ENCODE data around the gene MAP4K2. TPM values are rescaled to one million over a fixed set of nuclear protein-coding genes. Genes with fewer than 3 reads are reported as not detected.
A peak's percentile ranks its signal among the peaks of the same experiment; 100 is the strongest.

MAP4K2 gene
- total and polyA plus RNA-seq, 2 of the 13 experiments (the other 11 are each of a cell fraction or from before 2014, with no cell fraction given) = 8.3 to 17.6 TPM

DNA sequence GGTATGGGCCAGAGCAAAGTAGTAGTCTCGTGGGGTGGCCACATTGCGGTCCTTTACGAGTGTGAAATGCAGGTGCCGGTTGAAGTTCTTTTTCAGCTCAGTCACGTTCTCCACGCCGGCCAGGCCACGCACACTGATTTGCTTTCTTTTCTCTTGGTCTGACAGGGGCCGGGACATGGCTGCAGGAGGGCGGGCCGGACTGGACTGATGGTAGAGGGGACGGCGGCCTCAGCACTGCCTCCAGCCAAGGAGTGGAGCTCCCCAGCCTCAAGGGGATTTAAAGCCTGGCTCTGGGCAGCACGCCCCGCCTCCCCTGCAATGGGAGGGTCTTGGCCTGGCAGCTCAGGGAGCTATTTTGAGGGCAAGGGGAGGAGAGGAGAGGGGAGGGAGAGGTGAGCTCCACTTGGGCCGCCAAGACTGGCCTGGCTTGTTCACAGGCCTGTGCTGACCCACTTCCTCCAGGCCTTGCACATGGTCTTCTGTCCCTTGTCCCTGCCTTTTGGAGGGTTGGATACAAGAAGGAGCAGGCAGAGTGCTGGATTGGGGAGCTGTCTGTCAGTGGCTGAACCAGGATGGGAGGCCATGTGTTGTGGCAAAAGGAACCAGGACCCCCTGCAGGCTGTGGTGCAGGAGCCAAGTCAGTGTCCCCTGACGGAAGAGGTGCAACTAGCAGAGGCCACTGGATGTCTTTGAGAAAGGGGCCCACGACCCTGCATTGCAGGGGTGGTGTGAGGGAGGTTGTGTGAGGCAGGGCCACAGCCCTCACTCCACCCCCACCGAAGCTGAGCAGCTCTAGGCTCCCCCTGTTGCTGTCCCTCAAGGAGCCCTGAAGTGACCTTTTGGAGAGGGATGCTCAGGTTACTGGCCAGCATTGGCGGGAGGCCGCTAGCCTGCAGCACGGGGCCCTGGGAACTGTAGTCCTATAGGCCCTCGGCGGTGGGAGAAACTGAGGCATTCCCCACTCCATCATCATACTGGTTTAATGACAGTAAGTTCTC, 43.0 kb downstream of the MAP4K2 start, which contains the start of gene PYGM:
Gene PYGM (minus strand): TSS at position 253 of the 998 bp plus-strand sequence. CDS start 76 bp downstream, at position 177.
- DNase-seq (ENCODE audit: low spot score) (no peak), ATAC-seq (peak; percentile 56)
- BruUV-seq (replicated peaks) = no TSS peak
- TF ChIP-seq PCBP1 (IDR thresholded peaks at IDR 0.05; ENCODE audit: borderline replicate concordance, low read depth, low read length) (0 out of 2 replicates have a peak, but pooled peaks have one; percentile 62), AGO1 (IDR thresholded peaks at IDR 0.05; ENCODE audit: low read depth, low read length, poor library complexity, severe bottlenecking) (peak; percentile 91), THAP11 (CRISPR knock-in tag; IDR thresholded peaks at IDR 0.05) (peak; percentile 62; the same call in 1 of the 2 replicates), ZNF501 (CRISPR knock-in tag; IDR thresholded peaks at IDR 0.05) (0 out of 2 replicates have a peak, but pooled peaks have one; percentile 32), TBL1XR1 (IDR thresholded peaks at IDR 0.05; ENCODE audit: borderline replicate concordance, low read length, partially characterized antibody) (peak; percentile 18), ZNF790 (CRISPR knock-in tag; IDR thresholded peaks at IDR 0.05; ENCODE audit: borderline replicate concordance) (no peak), ADNP (CRISPR knock-in tag; IDR thresholded peaks at IDR 0.05) (no peak), EED (CRISPR knock-in tag; IDR thresholded peaks at IDR 0.05) (0 out of 2 replicates have a peak, but pooled peaks have one; percentile 21), ZNF543 (CRISPR knock-in tag; IDR thresholded peaks at IDR 0.05) (no peak), ZNF891 (CRISPR knock-in tag; IDR thresholded peaks at IDR 0.05) (0 out of 2 replicates have a peak, but pooled peaks have one; percentile 47)
- TF ChIP-seq, protein P1, sequence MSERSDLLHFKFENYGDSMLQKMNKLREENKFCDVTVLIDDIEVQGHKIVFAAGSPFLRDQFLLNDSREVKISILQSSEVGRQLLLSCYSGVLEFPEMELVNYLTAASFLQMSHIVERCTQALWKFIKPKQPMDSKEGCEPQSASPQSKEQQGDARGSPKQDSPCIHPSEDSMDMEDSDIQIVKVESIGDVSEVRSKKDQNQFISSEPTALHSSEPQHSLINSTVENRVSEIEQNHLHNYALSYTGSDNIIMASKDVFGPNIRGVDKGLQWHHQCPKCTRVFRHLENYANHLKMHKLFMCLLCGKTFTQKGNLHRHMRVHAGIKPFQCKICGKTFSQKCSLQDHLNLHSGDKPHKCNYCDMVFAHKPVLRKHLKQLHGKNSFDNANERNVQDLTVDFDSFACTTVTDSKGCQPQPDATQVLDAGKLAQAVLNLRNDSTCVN (CRISPR knock-in tag; IDR thresholded peaks at IDR 0.05; ENCODE audit: borderline replicate concordance) = no peak
- TF ChIP-seq, protein P2, sequence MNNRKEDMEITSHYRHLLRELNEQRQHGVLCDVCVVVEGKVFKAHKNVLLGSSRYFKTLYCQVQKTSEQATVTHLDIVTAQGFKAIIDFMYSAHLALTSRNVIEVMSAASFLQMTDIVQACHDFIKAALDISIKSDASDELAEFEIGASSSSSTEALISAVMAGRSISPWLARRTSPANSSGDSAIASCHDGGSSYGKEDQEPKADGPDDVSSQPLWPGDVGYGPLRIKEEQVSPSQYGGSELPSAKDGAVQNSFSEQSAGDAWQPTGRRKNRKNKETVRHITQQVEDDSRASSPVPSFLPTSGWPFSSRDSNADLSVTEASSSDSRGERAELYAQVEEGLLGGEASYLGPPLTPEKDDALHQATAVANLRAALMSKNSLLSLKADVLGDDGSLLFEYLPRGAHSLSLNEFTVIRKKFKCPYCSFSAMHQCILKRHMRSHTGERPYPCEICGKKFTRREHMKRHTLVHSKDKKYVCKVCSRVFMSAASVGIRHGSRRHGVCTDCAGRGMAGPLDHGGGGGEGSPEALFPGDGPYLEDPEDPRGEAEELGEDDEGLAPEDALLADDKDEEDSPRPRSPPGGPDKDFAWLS (CRISPR knock-in tag; IDR thresholded peaks at IDR 0.05; ENCODE audit: borderline replicate concordance) = no peak
- TF ChIP-seq, protein P3, sequence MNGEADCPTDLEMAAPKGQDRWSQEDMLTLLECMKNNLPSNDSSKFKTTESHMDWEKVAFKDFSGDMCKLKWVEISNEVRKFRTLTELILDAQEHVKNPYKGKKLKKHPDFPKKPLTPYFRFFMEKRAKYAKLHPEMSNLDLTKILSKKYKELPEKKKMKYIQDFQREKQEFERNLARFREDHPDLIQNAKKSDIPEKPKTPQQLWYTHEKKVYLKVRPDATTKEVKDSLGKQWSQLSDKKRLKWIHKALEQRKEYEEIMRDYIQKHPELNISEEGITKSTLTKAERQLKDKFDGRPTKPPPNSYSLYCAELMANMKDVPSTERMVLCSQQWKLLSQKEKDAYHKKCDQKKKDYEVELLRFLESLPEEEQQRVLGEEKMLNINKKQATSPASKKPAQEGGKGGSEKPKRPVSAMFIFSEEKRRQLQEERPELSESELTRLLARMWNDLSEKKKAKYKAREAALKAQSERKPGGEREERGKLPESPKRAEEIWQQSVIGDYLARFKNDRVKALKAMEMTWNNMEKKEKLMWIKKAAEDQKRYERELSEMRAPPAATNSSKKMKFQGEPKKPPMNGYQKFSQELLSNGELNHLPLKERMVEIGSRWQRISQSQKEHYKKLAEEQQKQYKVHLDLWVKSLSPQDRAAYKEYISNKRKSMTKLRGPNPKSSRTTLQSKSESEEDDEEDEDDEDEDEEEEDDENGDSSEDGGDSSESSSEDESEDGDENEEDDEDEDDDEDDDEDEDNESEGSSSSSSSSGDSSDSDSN (CRISPR knock-in tag; IDR thresholded peaks at IDR 0.05) = no peak; the same call in 1 of the 2 replicates
- TF ChIP-seq, protein P4, sequence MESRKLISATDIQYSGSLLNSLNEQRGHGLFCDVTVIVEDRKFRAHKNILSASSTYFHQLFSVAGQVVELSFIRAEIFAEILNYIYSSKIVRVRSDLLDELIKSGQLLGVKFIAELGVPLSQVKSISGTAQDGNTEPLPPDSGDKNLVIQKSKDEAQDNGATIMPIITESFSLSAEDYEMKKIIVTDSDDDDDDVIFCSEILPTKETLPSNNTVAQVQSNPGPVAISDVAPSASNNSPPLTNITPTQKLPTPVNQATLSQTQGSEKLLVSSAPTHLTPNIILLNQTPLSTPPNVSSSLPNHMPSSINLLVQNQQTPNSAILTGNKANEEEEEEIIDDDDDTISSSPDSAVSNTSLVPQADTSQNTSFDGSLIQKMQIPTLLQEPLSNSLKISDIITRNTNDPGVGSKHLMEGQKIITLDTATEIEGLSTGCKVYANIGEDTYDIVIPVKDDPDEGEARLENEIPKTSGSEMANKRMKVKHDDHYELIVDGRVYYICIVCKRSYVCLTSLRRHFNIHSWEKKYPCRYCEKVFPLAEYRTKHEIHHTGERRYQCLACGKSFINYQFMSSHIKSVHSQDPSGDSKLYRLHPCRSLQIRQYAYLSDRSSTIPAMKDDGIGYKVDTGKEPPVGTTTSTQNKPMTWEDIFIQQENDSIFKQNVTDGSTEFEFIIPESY (CRISPR knock-in tag; IDR thresholded peaks at IDR 0.05) = peak; percentile 97

More for the DNA sequence above, 43.0 kb downstream of the MAP4K2 start, which contains the start of gene PYGM:
- intact Hi-C loops (cut with micrococcal nuclease; ENCODE audit: unreplicated experiment) = no loop called here
- Histone ChIP-seq H3K27me3 (ENCODE audit: control insufficient read depth in 1 of 2, insufficient read depth in 2 of 2, low read length in 2 of 2) (peaks cover 3 to 12% of the 10 kb centered on the region in 2 experiments; a peak in 3 of 5 replicates), H3K9ac (ENCODE audit: insufficient read depth, low read depth, low read length) (no peak within 1 kb of the TSS), H4K20me1 (ENCODE audit: insufficient read depth, low read length) (peaks cover 29% of the 10 kb centered on the region), H2AFZ (ENCODE audit: low read length) (no peak within 1 kb of the TSS), H3K36me3 (replicated peaks in 1 of 2; ENCODE audit: control insufficient read depth in 1 of 2, insufficient read depth in 2 of 2, low read length in 2 of 2) (peaks cover 11 to 23% of the 10 kb centered on the region in 2 experiments), H3K4me1 (ENCODE audit: insufficient read depth, low read length) (peaks cover 35% of the 10 kb centered on the region), H3K4me3 (replicated peaks in 1 of 3; ENCODE audit: insufficient read depth in 1 of 3, low read depth in 2 of 3, low read length in 3 of 3) (peak within 1 kb of the TSS in 1 of 3 experiments; percentile 37; a peak in 3 of 6 replicates), H3K9me3 (ENCODE audit: low read length) (no peaks in the 10 kb centered on the region), H3K4me2 (ENCODE audit: low read depth, low read length) (peak within 1 kb of the TSS; percentile 59), H3K27ac (ENCODE audit: extremely low read length, insufficient read depth, low read length) (no peak within 1 kb of the TSS), H3K79me2 (ENCODE audit: insufficient read depth, low read length) (no peaks in the 10 kb centered on the region)
- ChIA-PET POLR2A (interaction anchor here (3.3 kb wide), 1 partner anchor 19 kb away, joined by 24 read pairs; the partner anchor contains the start of gene SF1), CTCF (ENCODE audit: low intra/inter-chr PET ratio, low total read pairs) (no interaction called here)
- FAIRE-seq = no peak
- in situ Hi-C loops (cut with HindIII; ENCODE audit: extremely low pct_ligation_motif_present, low pct_unique_long_range_greater_than_20kb) = no loop called here
- 44% methylated on average over 21 of the region's 24 CpGs for WGBS (ENCODE audit: low lambda C conversion rate)
